Endothelial cell of umbilical vein (primary cell): ENCODE measurements around the gene STYXL1.

Experiments used
- EZH2 ChIP-seq: IDR thresholded peaks from 2 replicates; pipeline ENCODE4 v1.6.1; 2012; ENCODE audit warnings: borderline replicate concordance, low read depth, mild to moderate bottlenecking, moderate library complexity, low read length, inconsistent platforms; ENCODE audit not compliant: severe bottlenecking
- FOS ChIP-seq: IDR thresholded peaks from 2 replicates; pipeline ENCODE4 v1.6.1; 2011; ENCODE audit warnings: mild to moderate bottlenecking, low read length, moderate library complexity, borderline replicate concordance; ENCODE audit not compliant: insufficient read depth
- MYC ChIP-seq: IDR thresholded peaks from one replicate; pipeline ENCODE4 v1.6.1; 2011; ENCODE audit warnings: mild to moderate bottlenecking, low read depth, low read length
- POLR2A ChIP-seq: IDR thresholded peaks from 2 replicates; pipeline ENCODE4 v1.6.1; 2012; ENCODE audit warnings: low read depth, mild to moderate bottlenecking, control low read depth, low read length
- POLR2AphosphoS5 ChIP-seq: IDR thresholded peaks from 2 replicates; pipeline ENCODE4 v1.6.1; 2012; ENCODE audit warnings: low read depth, mild to moderate bottlenecking, control low read depth, low read length, moderate library complexity; ENCODE audit not compliant: insufficient read depth
- TF ChIP-seq, protein P1 (sequence below), 2 donors: IDR thresholded peaks; 1 replicate in 1 of 2; 2 replicates in 1 of 2; pipeline ENCODE4 v1.5.1; 2011; ENCODE audit warnings: low read length in 2 of 2, mild to moderate bottlenecking in 2 of 2, moderate library complexity in 2 of 2, control low read depth in 1 of 2, inconsistent platforms in 1 of 2, low read depth in 1 of 2; ENCODE audit not compliant: insufficient read depth in 1 of 2; ENCODE audit errors: extremely low read depth in 1 of 2
- TF ChIP-seq, protein P2 (sequence below): IDR thresholded peaks from 2 replicates; pipeline ENCODE4 v1.6.1; 2011; ENCODE audit not compliant: insufficient read depth, insufficient read length

DNA sequence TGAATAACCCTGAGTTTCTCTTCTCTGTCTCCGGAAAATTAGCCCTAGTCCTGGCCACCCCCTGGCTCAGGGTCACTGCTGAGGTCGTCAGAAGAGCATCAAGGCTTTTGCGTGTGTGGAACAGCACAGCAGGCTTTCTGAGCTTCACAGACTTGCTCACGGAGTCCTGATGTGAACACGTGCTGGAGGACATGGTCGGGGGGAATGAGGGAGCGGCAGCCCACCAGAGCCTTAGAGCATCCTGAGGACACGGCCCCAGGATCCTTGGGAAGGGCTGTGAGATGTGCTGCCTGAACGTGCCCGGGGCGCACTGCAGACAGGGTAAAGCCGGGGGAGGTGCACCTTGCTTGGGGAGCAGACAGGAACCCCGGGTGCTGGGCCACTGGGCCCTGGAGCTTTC lies 82.2 kb downstream of the STYXL1 start:
- no peak for TF ChIP-seq FOS
- TF ChIP-seq, protein P1, sequence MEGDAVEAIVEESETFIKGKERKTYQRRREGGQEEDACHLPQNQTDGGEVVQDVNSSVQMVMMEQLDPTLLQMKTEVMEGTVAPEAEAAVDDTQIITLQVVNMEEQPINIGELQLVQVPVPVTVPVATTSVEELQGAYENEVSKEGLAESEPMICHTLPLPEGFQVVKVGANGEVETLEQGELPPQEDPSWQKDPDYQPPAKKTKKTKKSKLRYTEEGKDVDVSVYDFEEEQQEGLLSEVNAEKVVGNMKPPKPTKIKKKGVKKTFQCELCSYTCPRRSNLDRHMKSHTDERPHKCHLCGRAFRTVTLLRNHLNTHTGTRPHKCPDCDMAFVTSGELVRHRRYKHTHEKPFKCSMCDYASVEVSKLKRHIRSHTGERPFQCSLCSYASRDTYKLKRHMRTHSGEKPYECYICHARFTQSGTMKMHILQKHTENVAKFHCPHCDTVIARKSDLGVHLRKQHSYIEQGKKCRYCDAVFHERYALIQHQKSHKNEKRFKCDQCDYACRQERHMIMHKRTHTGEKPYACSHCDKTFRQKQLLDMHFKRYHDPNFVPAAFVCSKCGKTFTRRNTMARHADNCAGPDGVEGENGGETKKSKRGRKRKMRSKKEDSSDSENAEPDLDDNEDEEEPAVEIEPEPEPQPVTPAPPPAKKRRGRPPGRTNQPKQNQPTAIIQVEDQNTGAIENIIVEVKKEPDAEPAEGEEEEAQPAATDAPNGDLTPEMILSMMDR (IDR thresholded peaks at IDR 0.05; ENCODE audit: extremely low read depth in 1 of 2, insufficient read depth in 1 of 2, low read depth in 1 of 2, low read length in 2 of 2) = no peak
- TF ChIP-seq POLR2AphosphoS5 = no peak
- TF ChIP-seq POLR2A = no peak
- no peak for TF ChIP-seq EZH2
- TF ChIP-seq, protein P2, sequence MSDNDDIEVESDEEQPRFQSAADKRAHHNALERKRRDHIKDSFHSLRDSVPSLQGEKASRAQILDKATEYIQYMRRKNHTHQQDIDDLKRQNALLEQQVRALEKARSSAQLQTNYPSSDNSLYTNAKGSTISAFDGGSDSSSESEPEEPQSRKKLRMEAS = no peak
- no peak for TF ChIP-seq MYC
